HL-60 (cell line): Measurements from ENCODE around the gene STX2.
"Not testable (repeated sequence)": the region's sequence is repeated elsewhere in the genome, so short reads cannot be mapped to it uniquely, and the experiment has no call there.

Source experiments
- DNase-seq, 2 experiments: peaks; one replicate each; pipeline ENCODE4 v3.0.0-alpha.2; 2010 to 2020; ENCODE audit warnings: low read depth in 1 of 2, low spot score in 1 of 2
- H3K27ac ChIP-seq: fragments of 250-450 bp; sonication (Bioruptor Pico); replicated peaks from 2 replicates; pipeline ENCODE4 v1.5.1; 2020; ENCODE audit warnings: mild to moderate bottlenecking, moderate library complexity
- H3K27me3 ChIP-seq: fragments of 250-450 bp; sonication (Bioruptor Pico); 2 replicates; pipeline ENCODE4 v1.5.1; 2021; ENCODE audit warnings: mild to moderate bottlenecking, moderate library complexity; ENCODE audit not compliant: insufficient read depth, poor library complexity, severe bottlenecking
- H3K4me3 ChIP-seq: replicated peaks from 2 replicates; pipeline ENCODE4 v1.5.1; 2011; ENCODE audit warnings: mild to moderate bottlenecking, control low read depth, low read length; ENCODE audit not compliant: insufficient read depth
- CTCF ChIP-seq: IDR thresholded peaks from one replicate; pipeline ENCODE4 v1.5.1; 2011; ENCODE audit warnings: low read length, control low read depth, inconsistent platforms; ENCODE audit not compliant: insufficient read depth
- GABPA ChIP-seq: IDR thresholded peaks from 2 replicates; pipeline ENCODE4 v1.6.1; 2012; ENCODE audit warnings: low read depth
- POLR2AphosphoS5 ChIP-seq: IDR thresholded peaks from 2 replicates; pipeline ENCODE4 v1.6.1; 2012; ENCODE audit warnings: low read depth
- REST ChIP-seq: IDR thresholded peaks from 2 replicates; pipeline ENCODE4 v1.6.1; 2012; ENCODE audit warnings: low read depth; ENCODE audit not compliant: insufficient replicate concordance
- SPI1 ChIP-seq: IDR thresholded peaks from 2 replicates; pipeline ENCODE4 v1.6.1; 2012; ENCODE audit warnings: low read depth, mild to moderate bottlenecking, borderline replicate concordance

The STX2 gene

GRCh38 chr12:130870442-130871285 is 31.6 kb upstream of the STX2 start:
- H3K4me3 ChIP-seq = peak overlapping the region; percentile 51
- no peaks in the 10 kb centered on the region for H3K27me3 ChIP-seq
- TF ChIP-seq REST (no peak), SPI1 (no peak), CTCF (peak; percentile 67), GABPA (no peak), POLR2AphosphoS5 (no peak)
- peak; percentile 87 to 91 for DNase-seq
- H3K27ac ChIP-seq = peak overlapping the region; percentile 99

GRCh38 chr12:130868412-130868811 is 29.4 kb upstream of the STX2 start:
- Histone ChIP-seq H3K27ac (no peak overlapping the region), H3K27me3 (no peaks in the 10 kb centered on the region), H3K4me3 (no peak overlapping the region)
- DNase-seq = no peak
- no peak for TF ChIP-seq REST

- Histone ChIP-seq H3K27me3 (no peaks in the 10 kb centered on the region), H3K27ac (no peak overlapping the region), H3K4me3 (no peak overlapping the region)
- no peak for TF ChIP-seq REST
- DNase-seq = no peak
Observed at GRCh38 chr12:130863298-130863697, 24.2 kb upstream of the STX2 start.

- not testable (repeated sequence) for DNase-seq, H3K27me3 ChIP-seq, H3K27ac ChIP-seq, H3K4me3 ChIP-seq
Observed at GRCh38 chr12:130862771-130863170, 23.7 kb upstream of the STX2 start.

- no peak overlapping the region for H3K4me3 ChIP-seq
- H3K27ac ChIP-seq = no peak overlapping the region
- H3K27me3 ChIP-seq = no peaks in the 10 kb centered on the region
- TF ChIP-seq POLR2AphosphoS5 (no peak), CTCF (no peak), GABPA (no peak), SPI1 (no peak), REST (no peak)
- no peak for DNase-seq
Observed at GRCh38 chr12:130862161-130862560, 23.1 kb upstream of the STX2 start.
